Osteocyte (in vitro differentiated cells): ENCODE data around the gene EPHA5. TPM values are rescaled to one million over a fixed set of nuclear protein-coding genes. Genes with fewer than 3 reads are reported as not detected.

Source experiments
- DNase-seq: peaks from one replicate; pipeline ENCODE4 v3.0.0; 2021; ENCODE audit warnings: mixed read lengths; ENCODE audit not compliant: unreplicated experiment; ENCODE audit errors: extremely low spot score
- H3K27ac Mint-ChIP-seq: one replicate; pipeline ENCODE4 v1.8.0; 2021; ENCODE audit warnings: mild to moderate bottlenecking, mixed read lengths; ENCODE audit not compliant: unreplicated experiment
- H3K27me3 Mint-ChIP-seq: one replicate; pipeline ENCODE4 v1.8.0; 2021; ENCODE audit warnings: mixed read lengths; ENCODE audit not compliant: unreplicated experiment
- H3K36me3 Mint-ChIP-seq: one replicate; pipeline ENCODE4 v1.8.0; 2021; ENCODE audit warnings: mixed read lengths; ENCODE audit not compliant: unreplicated experiment
- H3K4me1 Mint-ChIP-seq: one replicate; pipeline ENCODE4 v1.8.0; 2021; ENCODE audit warnings: mixed read lengths; ENCODE audit not compliant: unreplicated experiment
- H3K4me3 Mint-ChIP-seq: one replicate; pipeline ENCODE4 v1.8.0; 2021; ENCODE audit warnings: mild to moderate bottlenecking, moderate library complexity, mixed read lengths; ENCODE audit not compliant: unreplicated experiment
- H3K9me3 Mint-ChIP-seq: one replicate; pipeline ENCODE4 v1.8.0; 2021; ENCODE audit warnings: mixed read lengths; ENCODE audit not compliant: unreplicated experiment
- CTCF ChIP-seq: fragments of 200-600 bp; sonication (generic); IDR thresholded peaks from 2 replicates; pipeline ENCODE4 v1.5.0; 2021; ENCODE audit warnings: antibody characterized with exemption, mild to moderate bottlenecking, moderate library complexity
- total RNA-seq: library from RNA; stranded (reverse); gene quantifications from 2 replicates; pipeline ENCODE4 v1.2.1, GENCODE V29; 2021

EPHA5 gene
- total RNA-seq, 1 donor from 2014 or later = 137 TPM

GRCh38 chr4:65635051-65635821 is 35.1 kb downstream of the EPHA5 start:
- peak overlapping the region; percentile 42 for H3K4me3 Mint-ChIP-seq
- no peaks in the 10 kb centered on the region for H3K27me3 Mint-ChIP-seq
- DNase-seq = no peak
- peak overlapping the region; percentile 78 for H3K27ac Mint-ChIP-seq
- H3K4me1 Mint-ChIP-seq = peaks cover 77% of the 10 kb centered on the region
- peaks cover 10% of the 10 kb centered on the region for H3K36me3 Mint-ChIP-seq
- H3K9me3 Mint-ChIP-seq = no peaks in the 10 kb centered on the region
- TF ChIP-seq CTCF = no peak

GRCh38 chr4:65624651-65625050 is 45.6 kb downstream of the EPHA5 start:
- H3K36me3 Mint-ChIP-seq = peaks cover 3% of the 10 kb centered on the region
- no peaks in the 10 kb centered on the region for H3K9me3 Mint-ChIP-seq
- H3K4me1 Mint-ChIP-seq = peaks cover 63% of the 10 kb centered on the region
- no peak for DNase-seq
- no peak for TF ChIP-seq CTCF
- H3K27me3 Mint-ChIP-seq = no peaks in the 10 kb centered on the region
- no peak overlapping the region for H3K4me3 Mint-ChIP-seq
- peak overlapping the region; percentile 56 for H3K27ac Mint-ChIP-seq

GRCh38 chr4:65623506-65623905 is 46.8 kb downstream of the EPHA5 start:
- no peak for TF ChIP-seq CTCF
- Mint-ChIP-seq H3K27ac (peak overlapping the region; percentile 70), H3K9me3 (no peaks in the 10 kb centered on the region), H3K36me3 (peaks cover 5% of the 10 kb centered on the region), H3K4me1 (peaks cover 58% of the 10 kb centered on the region), H3K27me3 (no peaks in the 10 kb centered on the region), H3K4me3 (no peak overlapping the region)
- no peak for DNase-seq

DNA sequence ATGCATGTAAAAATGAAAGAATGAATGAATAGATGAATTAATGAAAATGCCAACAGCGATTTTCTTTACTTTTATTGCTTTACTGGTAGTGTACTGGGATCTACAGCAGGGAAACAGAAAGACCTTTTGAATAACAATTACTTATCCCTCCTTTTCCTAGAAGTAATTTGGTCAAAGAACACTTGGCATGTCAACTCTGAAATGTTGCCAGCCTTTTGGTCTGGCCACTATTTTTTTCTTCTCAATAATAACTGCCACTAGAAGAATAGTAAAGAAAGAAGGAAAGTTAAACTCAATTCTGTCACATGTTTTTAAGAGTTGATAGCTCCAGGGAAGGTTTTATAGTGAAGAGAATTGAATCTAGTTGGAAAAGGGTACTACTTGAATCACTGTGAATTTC is 52.9 kb downstream of the EPHA5 start:
- Mint-ChIP-seq H3K9me3 (peaks cover 12% of the 10 kb centered on the region), H3K4me1 (peaks cover 54% of the 10 kb centered on the region), H3K27ac (peak overlapping the region; percentile 24), H3K27me3 (no peaks in the 10 kb centered on the region), H3K4me3 (no peak overlapping the region), H3K36me3 (peaks cover 34% of the 10 kb centered on the region)
- TF ChIP-seq CTCF = no peak
- DNase-seq = no peak

- Mint-ChIP-seq H3K27me3 (no peaks in the 10 kb centered on the region), H3K4me1 (peaks cover 62% of the 10 kb centered on the region)
Measured at GRCh38 chr4:65604515-65604914, 65.8 kb downstream of the EPHA5 start.

More at GRCh38 chr4:65604515-65604914, 65.8 kb downstream of the EPHA5 start:
- Mint-ChIP-seq H3K27ac (peak overlapping the region; percentile 29), H3K36me3 (peaks cover 26% of the 10 kb centered on the region), H3K4me3 (no peak overlapping the region), H3K9me3 (no peaks in the 10 kb centered on the region)
- TF ChIP-seq CTCF = no peak
- no peak for DNase-seq
